Activated CD4-positive, alpha-beta memory T cell treated with anti-CD3 and anti-CD28 coated beads, Interleukin-2, amount 10 ng/mL, durations not matched to agents 7 days and 5 days (primary cell): ENCODE measurements around the gene DNAH10. TPM values are rescaled to one million over a fixed set of nuclear protein-coding genes. Genes with fewer than 3 reads are reported as not detected.

Experiments used
- CTCF ChIA-PET: fragments of 350-600 bp; sonication (Branson Sonifier 250); formaldehyde crosslinking; loops from one replicate; lab custom pipeline; 2021; ENCODE audit warnings: antibody characterized with exemption, inconsistent platforms; lab: Charles Lee
- POLR2A ChIA-PET: fragments of 350-600 bp; sonication (Branson Sonifier 250); formaldehyde crosslinking; loops from one replicate; lab custom pipeline; 2021; ENCODE audit warnings: antibody characterized with exemption; lab: Charles Lee
- DNase-seq: peaks from one replicate; pipeline ENCODE4 v3.0.0-alpha.2; 2020
- H3K27ac Mint-ChIP-seq: one replicate; pipeline ENCODE4 v1.8.0; 2021; ENCODE audit warnings: mild to moderate bottlenecking, mixed read lengths
- H3K27me3 Mint-ChIP-seq: one replicate; pipeline ENCODE4 v1.8.0; 2021; ENCODE audit warnings: mixed read lengths
- H3K36me3 Mint-ChIP-seq: one replicate; pipeline ENCODE4 v1.8.0; 2021; ENCODE audit warnings: low read depth, mixed read lengths
- H3K4me1 Mint-ChIP-seq: one replicate; pipeline ENCODE4 v1.8.0; 2021; ENCODE audit warnings: mixed read lengths
- H3K4me3 Mint-ChIP-seq: one replicate; pipeline ENCODE4 v1.8.0; 2021; ENCODE audit warnings: mild to moderate bottlenecking, mixed read lengths
- H3K9me3 Mint-ChIP-seq: one replicate; pipeline ENCODE4 v1.8.0; 2021; ENCODE audit warnings: mixed read lengths
- total RNA-seq, 2 experiments: library from RNA; stranded (reverse); gene quantifications; one replicate each; pipeline ENCODE4 v1.2.3, GENCODE V29; 2021

The DNAH10 gene
- total RNA-seq, 2 experiments from 2014 or later = 0.13 TPM; not detected in 1

DNA sequence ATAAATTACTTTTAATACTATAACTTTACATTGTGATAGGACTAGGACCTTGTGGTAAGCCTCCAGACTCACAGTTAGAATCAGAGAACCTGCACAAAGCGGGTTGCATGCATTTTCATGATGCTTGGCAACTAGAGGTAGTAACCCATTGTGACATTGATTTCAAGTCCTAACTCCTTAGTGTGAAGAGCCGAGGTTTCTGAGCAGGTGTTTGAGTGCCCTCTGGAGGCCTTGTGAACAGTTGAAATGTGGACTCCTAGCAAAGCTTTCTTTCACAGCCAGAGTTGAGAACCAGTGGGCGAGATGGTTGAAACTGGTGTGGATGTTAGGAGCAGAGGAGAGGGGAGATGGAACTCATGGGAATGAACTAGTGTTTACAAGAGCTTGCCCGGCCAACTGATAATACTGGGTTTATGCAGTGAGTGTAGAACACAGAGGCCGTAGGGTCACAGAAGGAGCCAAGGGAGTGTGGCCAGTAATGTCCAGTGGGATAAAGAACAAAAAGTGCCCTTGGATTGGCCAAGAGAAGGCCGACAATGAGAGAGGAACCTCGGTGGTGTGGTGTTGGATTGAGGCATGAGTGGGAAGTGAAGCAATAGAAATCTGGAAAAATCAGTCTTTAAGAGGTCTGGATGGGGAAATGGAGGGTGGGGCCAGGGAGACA is 221.9 kb downstream of the DNAH10 start:
- no peak overlapping the region for H3K27ac Mint-ChIP-seq
- ChIA-PET CTCF (interaction anchor here (0.7 to 7.0 kb wide), 8 partner anchors 11 to 83 kb away, joined by 3 to 59 read pairs (median 3); no protein-coding TSS in a partner anchor), POLR2A (no interaction called here)
- H3K4me1 Mint-ChIP-seq = peaks cover 6% of the 10 kb centered on the region
- H3K4me3 Mint-ChIP-seq = no peak overlapping the region
- H3K36me3 Mint-ChIP-seq = peaks cover 17% of the 10 kb centered on the region
- H3K27me3 Mint-ChIP-seq = no peaks in the 10 kb centered on the region
- no peaks in the 10 kb centered on the region for H3K9me3 Mint-ChIP-seq
- peak; percentile 55 for DNase-seq

DNA sequence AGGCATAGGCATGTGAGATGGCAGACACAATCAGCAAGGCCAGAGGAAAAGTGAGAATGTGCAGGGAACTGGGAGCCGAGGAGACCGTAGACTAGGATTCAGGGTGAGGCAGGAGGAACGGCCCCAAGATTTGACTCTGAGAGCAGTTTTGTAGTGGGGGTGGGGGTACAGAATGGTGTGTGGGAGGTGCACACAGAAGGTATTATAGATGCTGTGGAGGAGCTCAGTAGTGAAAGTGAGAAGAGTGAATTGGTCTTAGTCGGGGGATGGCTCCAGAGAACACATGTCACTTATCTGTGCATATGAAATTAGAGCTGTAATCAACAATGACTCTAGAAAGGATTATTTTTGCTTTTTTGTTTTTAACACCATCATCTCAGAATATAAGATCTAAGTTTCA is 222.8 kb downstream of the DNAH10 start:
- Mint-ChIP-seq H3K36me3 (peaks cover 22% of the 10 kb centered on the region), H3K9me3 (no peaks in the 10 kb centered on the region), H3K4me3 (no peak overlapping the region), H3K27ac (no peak overlapping the region), H3K27me3 (no peaks in the 10 kb centered on the region), H3K4me1 (peaks cover 2% of the 10 kb centered on the region)
- ChIA-PET CTCF (interaction anchor here (0.9 to 7.0 kb wide), 4 partner anchors 9 to 80 kb away, joined by 3 to 59 read pairs (median 3); no protein-coding TSS in a partner anchor), POLR2A (no interaction called here)
- DNase-seq = no peak

Other genes starting within 250 kb of the DNAH10 start
- gene RILPL1, start 228.6 kb upstream of the DNAH10 start, total RNA-seq = 1 to 10 TPM; 1.8 to 2.0 TPM
- gene TMED2, start 177.7 kb upstream of the DNAH10 start, total RNA-seq = 100 to 1,000 TPM; 166 to 167 TPM
- 10 to 100 TPM; 26.8 to 26.9 TPM for gene DDX55, start 160.2 kb upstream of the DNAH10 start, total RNA-seq
- 10 to 100 TPM; 55.9 to 57.0 TPM for gene EIF2B1, start 128.6 kb upstream of the DNAH10 start, total RNA-seq
- 10 to 100 TPM; 36.6 to 40.3 TPM for gene GTF2H3, start 128.5 kb upstream of the DNAH10 start, total RNA-seq
- 1 to 10 TPM; 3.2 to 3.6 TPM for gene TCTN2, start 91.2 kb upstream of the DNAH10 start, total RNA-seq
- 10 to 100 TPM; 41.7 to 44.4 TPM for gene ATP6V0A2, start 49.9 kb upstream of the DNAH10 start, total RNA-seq
- 10 to 100 TPM; 20.3 to 20.5 TPM for gene CCDC92, start 210.5 kb downstream of the DNAH10 start, total RNA-seq
- 10 to 100 TPM; 42.5 to 43.4 TPM for gene ZNF664, start 210.9 kb downstream of the DNAH10 start, total RNA-seq